ENCODE data around the gene NDUFAF8.

DNA sequence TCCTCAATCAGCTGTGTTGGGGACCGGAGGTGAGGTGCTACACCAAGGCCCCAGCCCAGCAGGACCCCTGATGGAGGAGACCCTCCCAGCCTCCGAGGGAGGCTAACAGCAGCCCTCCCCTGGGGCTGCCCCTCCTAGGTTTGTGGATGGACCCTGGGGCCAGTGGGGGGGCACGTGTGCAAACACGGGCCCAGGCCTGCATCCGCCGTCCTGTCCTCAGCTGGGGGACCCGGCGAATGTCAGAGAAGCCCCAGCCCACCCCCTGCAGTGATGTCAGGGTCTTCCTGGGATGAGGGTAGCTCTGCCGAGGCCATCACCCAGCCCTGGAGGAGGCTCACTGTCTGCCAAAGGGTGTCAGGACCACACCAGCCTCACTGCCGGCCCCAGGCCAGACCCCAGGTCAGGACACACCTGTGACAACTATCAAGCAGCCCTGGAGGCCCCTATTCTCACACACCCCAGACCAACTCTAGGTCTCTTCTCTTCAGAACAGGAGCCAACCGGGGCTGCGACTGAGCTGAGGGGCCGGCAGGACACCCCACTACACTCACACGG, 43.1 kb upstream of the NDUFAF8 start:
- TF ChIP-seq, protein P1, sequence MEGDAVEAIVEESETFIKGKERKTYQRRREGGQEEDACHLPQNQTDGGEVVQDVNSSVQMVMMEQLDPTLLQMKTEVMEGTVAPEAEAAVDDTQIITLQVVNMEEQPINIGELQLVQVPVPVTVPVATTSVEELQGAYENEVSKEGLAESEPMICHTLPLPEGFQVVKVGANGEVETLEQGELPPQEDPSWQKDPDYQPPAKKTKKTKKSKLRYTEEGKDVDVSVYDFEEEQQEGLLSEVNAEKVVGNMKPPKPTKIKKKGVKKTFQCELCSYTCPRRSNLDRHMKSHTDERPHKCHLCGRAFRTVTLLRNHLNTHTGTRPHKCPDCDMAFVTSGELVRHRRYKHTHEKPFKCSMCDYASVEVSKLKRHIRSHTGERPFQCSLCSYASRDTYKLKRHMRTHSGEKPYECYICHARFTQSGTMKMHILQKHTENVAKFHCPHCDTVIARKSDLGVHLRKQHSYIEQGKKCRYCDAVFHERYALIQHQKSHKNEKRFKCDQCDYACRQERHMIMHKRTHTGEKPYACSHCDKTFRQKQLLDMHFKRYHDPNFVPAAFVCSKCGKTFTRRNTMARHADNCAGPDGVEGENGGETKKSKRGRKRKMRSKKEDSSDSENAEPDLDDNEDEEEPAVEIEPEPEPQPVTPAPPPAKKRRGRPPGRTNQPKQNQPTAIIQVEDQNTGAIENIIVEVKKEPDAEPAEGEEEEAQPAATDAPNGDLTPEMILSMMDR (IDR thresholded peaks at IDR 0.05) = no peak
- TF ChIP-seq EP300 (IDR thresholded peaks at IDR 0.05) = no peak
- TF ChIP-seq POLR2A (IDR thresholded peaks at IDR 0.05) = no peak
- no peak for TF ChIP-seq POLR2AphosphoS5 (IDR thresholded peaks at IDR 0.05)
